IPS-18a (cell line): ENCODE results near the gene PAFAH2.
"Not testable (repeated sequence)": the region's sequence is repeated elsewhere in the genome, so short reads cannot be mapped to it uniquely, and the experiment has no call there.

Source experiments
- H3K27ac ChIP-seq: one replicate; pipeline ENCODE4 v1.5.1; 2013; ENCODE audit warnings: low read length
- H3K27me3 ChIP-seq: one replicate; pipeline ENCODE4 v1.6.1; 2013; ENCODE audit warnings: mild to moderate bottlenecking, low read length; ENCODE audit not compliant: control insufficient read depth, insufficient read depth
- H3K36me3 ChIP-seq: one replicate; pipeline ENCODE4 v1.6.1; 2013; ENCODE audit warnings: low read depth, low read length; ENCODE audit not compliant: control insufficient read depth
- H3K4me1 ChIP-seq: one replicate; pipeline ENCODE4 v1.6.1; 2013; ENCODE audit warnings: low read depth, low read length; ENCODE audit not compliant: control insufficient read depth
- H3K4me3 ChIP-seq: one replicate; pipeline ENCODE4 v1.5.1; 2013; ENCODE audit warnings: low read length
- H3K9ac ChIP-seq: one replicate; pipeline ENCODE4 v1.6.1; 2013; ENCODE audit warnings: mild to moderate bottlenecking, low read length, moderate library complexity
- H3K9me3 ChIP-seq: one replicate; pipeline ENCODE4 v1.6.1; 2013; ENCODE audit warnings: low read depth, low read length; ENCODE audit not compliant: control insufficient read depth

The PAFAH2 gene

DNA sequence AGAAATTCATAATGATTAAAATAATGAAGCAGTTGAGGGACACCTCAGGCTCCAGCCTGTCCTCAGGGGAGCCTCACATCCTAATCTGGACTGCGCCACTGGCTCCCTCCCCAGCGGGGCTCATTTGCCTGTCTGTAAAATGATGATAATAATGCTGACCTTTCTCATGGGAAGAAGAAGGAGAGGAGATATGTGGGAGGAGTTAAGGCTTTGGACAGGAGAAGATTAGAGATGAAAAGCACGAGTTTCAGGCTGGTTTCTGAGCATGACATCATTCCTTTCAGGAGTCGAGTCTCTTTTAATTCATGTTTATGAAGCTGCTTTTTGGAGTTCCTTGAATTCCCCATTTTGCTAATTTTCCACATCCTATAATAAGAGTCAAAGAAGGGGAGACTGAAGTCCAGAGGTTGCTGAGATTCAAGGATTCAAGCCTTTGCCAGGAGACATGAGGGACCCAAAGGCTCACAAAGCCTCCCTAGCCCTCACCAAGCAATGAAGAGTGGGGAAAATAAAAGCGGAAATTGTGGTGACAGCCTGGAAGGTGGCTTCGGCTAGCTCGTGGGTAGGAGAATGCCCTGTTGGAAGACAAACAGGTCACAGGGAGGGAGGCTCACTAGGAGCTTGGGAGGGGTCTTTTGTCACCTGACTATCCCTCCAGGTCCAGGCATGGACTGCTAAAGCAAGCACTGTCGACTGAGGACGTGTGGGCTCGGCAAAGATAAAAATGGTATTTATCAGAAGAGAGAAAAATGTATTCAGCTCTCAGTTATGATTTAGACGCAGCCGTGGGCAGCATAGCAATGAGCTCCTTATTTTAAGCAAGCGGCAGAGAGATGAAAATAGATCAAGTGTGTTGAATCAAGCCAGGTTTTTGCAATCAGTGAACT lies 64.1 kb downstream of the PAFAH2 start:
- Histone ChIP-seq H3K9me3 (no peaks in the 10 kb centered on the region), H3K4me1 (no peaks in the 10 kb centered on the region), H3K9ac (no peak overlapping the region), H3K27me3 (no peaks in the 10 kb centered on the region), H3K27ac (no peak overlapping the region), H3K4me3 (no peak overlapping the region), H3K36me3 (no peaks in the 10 kb centered on the region)

DNA sequence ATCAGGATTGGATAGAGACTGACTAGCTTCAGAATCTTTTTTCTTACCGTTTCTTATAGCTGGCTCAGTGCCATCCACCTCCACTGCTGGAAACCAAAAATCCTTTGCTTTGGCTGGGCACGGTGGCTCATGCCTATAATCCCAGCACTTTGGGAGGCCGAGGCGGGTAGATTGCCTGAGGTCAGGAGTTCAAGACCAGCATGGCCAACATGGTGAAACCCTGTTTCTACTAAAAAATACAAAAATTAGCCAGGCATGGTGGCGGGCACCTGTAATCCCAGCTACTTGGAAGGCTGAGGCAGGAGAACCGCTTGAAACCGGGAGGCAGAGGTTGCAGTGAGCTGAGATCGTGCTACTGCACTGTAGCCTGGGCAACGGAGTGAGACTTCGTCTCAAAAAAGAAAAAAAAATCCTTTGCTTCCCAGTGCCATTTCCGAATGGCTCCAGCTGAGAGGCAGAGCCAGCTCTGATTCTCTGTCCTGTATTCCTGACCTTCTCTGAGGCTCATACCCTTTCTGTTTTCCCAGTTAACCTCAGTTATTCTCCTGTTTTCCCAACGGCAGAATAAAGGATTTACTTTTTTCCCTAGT lies 65.0 kb downstream of the PAFAH2 start:
- H3K27ac ChIP-seq, H3K9ac ChIP-seq, H3K27me3 ChIP-seq, H3K4me3 ChIP-seq, H3K4me1 ChIP-seq, H3K9me3 ChIP-seq, H3K36me3 ChIP-seq: not testable (repeated sequence)

DNA sequence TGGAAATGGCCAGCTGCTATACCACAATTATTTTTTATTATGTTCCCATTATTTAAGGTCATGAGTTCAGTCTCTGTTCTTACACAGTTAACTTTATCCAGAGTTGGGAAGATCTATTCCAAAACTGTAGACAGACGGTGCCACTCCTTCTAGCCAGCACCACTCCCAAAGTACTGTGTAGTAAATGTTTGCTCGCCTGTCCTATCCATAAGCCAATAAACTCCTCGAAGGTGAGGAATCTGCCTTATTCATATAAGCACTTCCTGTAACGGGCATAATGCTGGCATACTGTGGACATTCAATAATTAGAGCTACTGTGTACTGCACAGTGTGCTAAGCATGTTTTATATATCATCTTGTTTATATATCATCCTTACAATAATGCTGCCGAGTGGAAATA lies 65.5 kb downstream of the PAFAH2 start:
- H3K9me3 ChIP-seq, result no peaks in the 10 kb centered on the region
- peaks cover 6% of the 10 kb centered on the region for H3K4me1 ChIP-seq
- H3K9ac ChIP-seq, result no peak overlapping the region
- no peak overlapping the region for H3K27ac ChIP-seq
- H3K27me3 ChIP-seq, result no peaks in the 10 kb centered on the region
- no peaks in the 10 kb centered on the region for H3K36me3 ChIP-seq
- H3K4me3 ChIP-seq, result no peak overlapping the region

DNA sequence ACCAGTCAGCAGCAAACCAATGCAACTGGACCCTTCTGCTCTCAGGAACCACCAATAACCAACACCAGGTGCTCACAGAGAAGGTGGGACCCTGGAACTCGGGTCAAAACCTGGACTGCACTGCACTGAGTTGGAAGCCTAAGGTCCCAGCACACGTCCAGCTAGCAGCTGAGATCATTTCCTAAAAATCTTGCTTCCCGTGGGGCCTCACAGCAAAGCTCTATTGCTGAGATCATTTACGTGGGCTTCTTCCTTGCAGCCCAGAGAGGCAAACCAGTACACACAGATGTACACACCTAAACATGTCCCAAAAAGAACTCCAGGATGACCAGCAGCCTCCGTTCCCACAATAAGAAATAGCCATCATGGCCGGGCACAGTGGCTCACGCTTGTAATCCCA lies 68.8 kb downstream of the PAFAH2 start:
- Histone ChIP-seq H3K36me3 (no peaks in the 10 kb centered on the region), H3K27ac (no peak overlapping the region), H3K9ac (no peak overlapping the region), H3K4me3 (no peak overlapping the region), H3K4me1 (peaks cover 13% of the 10 kb centered on the region), H3K27me3 (peaks cover under 1% of the 10 kb centered on the region), H3K9me3 (no peaks in the 10 kb centered on the region)

DNA sequence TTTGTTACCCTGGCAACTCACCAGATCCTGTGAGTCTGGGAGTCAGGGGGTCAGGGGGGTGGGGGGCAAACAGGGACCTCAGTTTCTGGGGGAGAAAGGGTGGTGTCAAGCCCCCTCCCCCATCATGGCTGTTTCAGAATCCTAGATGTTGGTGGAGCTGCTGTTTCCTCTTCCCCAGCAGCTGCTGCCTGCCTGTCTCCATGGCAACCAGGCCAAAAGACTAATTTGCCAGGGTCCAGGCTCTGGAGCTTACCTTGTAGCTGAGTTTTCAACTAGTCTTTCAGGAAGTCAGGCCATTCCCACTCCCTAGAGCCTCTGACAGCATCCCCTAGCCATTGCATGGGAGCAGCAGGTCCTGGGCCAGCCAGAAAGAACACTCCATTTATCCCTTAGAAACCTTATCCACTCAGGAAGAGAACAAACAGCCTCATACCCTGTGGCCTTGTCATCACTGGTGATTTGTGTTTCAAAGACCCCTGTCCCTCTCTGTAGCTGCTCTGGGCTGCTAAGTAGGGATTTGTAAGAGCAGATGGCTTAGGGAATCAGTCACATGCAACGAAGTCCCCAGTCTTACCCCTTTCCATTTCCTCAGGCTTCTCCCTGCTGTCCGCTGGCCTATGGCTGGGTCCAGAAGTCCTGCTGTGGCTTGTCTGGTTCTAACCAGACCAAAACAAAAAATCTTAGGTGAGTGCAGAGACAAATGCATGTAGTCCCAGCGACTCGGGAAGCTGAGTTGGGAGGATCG lies 70.2 kb downstream of the PAFAH2 start:
- Histone ChIP-seq H3K4me3 (no peak overlapping the region), H3K9me3 (no peaks in the 10 kb centered on the region), H3K27ac (no peak overlapping the region), H3K4me1 (peaks cover 20% of the 10 kb centered on the region), H3K27me3 (peaks cover 9% of the 10 kb centered on the region), H3K9ac (peak overlapping the region; percentile 8), H3K36me3 (no peaks in the 10 kb centered on the region)

- no peak overlapping the region for H3K27ac ChIP-seq
- H3K9me3 ChIP-seq, result no peaks in the 10 kb centered on the region
- no peak overlapping the region for H3K4me3 ChIP-seq
- H3K36me3 ChIP-seq, result no peaks in the 10 kb centered on the region
- peaks cover 12% of the 10 kb centered on the region for H3K27me3 ChIP-seq
- H3K9ac ChIP-seq, result peak overlapping the region; percentile 2
- H3K4me1 ChIP-seq, result peaks cover 26% of the 10 kb centered on the region
Observed at GRCh38 chr1:25926731-25927496, 70.9 kb downstream of the PAFAH2 start.

DNA sequence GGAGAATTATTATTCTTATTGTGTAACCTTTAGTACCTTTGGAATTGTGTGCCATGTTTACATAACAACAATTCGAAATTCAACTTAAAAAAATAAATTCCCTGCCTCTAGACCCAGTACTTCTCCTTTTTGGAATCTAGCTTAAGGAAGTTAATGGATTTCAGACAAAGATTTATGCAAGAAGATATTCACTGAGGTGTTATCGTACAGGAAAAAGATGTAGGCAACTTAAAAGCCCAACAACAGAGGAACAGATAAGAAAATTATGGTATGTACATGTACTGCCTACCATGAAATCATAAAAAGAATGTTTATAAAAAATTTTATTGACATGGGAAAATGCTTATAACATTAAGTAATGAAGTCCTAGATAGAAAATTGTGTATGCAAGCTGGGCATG lies 73.4 kb downstream of the PAFAH2 start:
- Histone ChIP-seq H3K27ac (no peak overlapping the region), H3K27me3 (peaks cover 16% of the 10 kb centered on the region), H3K4me1 (peaks cover 28% of the 10 kb centered on the region), H3K9ac (no peak overlapping the region), H3K4me3 (no peak overlapping the region), H3K36me3 (no peaks in the 10 kb centered on the region), H3K9me3 (no peaks in the 10 kb centered on the region)

DNA sequence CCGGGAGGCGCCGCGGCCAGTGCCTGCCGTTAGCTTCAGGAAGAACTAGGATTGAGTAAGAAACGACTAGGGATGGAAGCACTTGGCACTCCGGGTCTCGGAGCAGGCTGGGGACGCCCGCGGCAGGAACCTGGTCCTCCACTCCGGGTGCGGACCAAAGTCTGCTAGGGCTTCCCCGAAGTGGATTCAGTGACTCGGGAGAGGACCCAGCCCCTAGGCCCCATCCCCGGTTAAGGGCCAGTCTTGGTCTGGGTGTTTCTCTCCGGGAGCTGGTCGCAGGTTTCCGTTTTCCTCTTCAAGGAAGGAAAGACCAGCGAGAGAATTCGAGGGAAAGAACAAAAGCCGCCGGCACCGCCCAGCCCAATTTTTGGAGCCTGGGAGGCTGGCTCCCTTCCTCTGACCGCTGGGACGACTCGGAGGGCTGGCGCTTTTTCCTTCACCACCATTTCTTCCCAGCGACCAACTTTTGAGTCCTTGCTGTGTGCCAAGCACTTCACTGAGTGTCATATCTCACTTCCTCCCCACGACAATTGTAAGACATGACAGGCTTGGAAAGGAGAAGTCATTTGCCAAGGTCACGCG lies 74.8 kb downstream of the PAFAH2 start:
- peaks cover 30% of the 10 kb centered on the region for H3K4me1 ChIP-seq
- peaks cover 16% of the 10 kb centered on the region for H3K27me3 ChIP-seq
- H3K9ac ChIP-seq, result peak overlapping the region; percentile 66
- H3K36me3 ChIP-seq, result no peaks in the 10 kb centered on the region
- no peaks in the 10 kb centered on the region for H3K9me3 ChIP-seq
- no peak overlapping the region for H3K27ac ChIP-seq
- peak overlapping the region; percentile 76 for H3K4me3 ChIP-seq

DNA sequence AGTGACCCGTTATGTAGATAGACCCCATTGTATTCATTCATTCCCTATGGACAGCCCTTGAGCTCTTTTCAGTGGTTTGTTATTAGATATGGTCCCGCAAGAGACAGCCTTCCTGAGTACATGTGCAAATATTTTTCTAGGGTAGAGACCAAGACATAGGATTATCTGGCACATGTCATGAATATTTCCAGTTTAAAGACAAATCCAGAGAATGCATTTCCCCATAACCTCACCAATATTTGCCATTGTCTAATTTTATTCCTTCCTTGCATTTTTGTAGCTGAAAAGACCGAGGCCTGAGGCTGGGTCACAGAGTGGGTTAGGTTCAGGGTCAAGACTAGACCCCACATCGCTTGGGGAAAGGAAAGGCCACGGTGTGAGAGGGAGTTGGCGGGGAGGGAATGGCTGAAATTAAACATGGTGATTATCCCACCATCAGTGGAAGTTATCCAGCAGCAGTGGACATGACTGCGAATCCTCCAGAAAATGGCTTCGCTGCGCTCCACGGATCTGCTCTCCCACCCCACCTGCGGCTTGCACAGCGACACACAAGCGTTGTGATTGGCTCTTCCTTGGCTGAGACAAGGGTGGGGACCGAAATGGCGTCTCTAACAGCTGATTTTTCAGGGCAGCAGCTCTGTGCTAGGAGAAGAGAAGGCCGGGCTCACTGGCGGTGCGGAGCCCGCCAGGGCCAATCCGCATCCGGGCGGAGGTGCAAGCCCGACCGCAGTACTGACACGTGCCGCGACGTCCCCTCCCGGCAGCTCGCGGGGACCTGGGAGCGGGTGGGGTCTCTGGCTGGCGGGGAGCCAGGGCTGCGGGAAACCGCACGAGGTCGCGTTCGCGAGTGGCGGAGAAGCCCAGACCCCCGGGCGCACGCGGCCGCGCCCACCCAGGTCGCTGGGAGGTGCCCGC lies 75.5 kb downstream of the PAFAH2 start:
- Histone ChIP-seq H3K9me3 (no peaks in the 10 kb centered on the region), H3K36me3 (no peaks in the 10 kb centered on the region), H3K27me3 (peaks cover 16% of the 10 kb centered on the region), H3K4me3 (peak overlapping the region; percentile 76), H3K27ac (no peak overlapping the region), H3K4me1 (peaks cover 28% of the 10 kb centered on the region), H3K9ac (peak overlapping the region; percentile 66)

- Histone ChIP-seq H3K9me3 (no peaks in the 10 kb centered on the region), H3K9ac (no peak overlapping the region), H3K4me3 (no peak overlapping the region), H3K27ac (no peak overlapping the region), H3K4me1 (peaks cover 17% of the 10 kb centered on the region), H3K27me3 (peaks cover 12% of the 10 kb centered on the region), H3K36me3 (no peaks in the 10 kb centered on the region)
Observed at GRCh38 chr1:25918615-25919014, 79.2 kb downstream of the PAFAH2 start.
